Measurements from ENCODE around the gene NEURL2. TPM values are rescaled to one million over a fixed set of nuclear protein-coding genes. Genes with fewer than 3 reads are reported as not detected.

The NEURL2 gene
- total and polyA plus RNA-seq, 2 experiments from 2014 or later, result 4.6 to 10.9 TPM

DNA sequence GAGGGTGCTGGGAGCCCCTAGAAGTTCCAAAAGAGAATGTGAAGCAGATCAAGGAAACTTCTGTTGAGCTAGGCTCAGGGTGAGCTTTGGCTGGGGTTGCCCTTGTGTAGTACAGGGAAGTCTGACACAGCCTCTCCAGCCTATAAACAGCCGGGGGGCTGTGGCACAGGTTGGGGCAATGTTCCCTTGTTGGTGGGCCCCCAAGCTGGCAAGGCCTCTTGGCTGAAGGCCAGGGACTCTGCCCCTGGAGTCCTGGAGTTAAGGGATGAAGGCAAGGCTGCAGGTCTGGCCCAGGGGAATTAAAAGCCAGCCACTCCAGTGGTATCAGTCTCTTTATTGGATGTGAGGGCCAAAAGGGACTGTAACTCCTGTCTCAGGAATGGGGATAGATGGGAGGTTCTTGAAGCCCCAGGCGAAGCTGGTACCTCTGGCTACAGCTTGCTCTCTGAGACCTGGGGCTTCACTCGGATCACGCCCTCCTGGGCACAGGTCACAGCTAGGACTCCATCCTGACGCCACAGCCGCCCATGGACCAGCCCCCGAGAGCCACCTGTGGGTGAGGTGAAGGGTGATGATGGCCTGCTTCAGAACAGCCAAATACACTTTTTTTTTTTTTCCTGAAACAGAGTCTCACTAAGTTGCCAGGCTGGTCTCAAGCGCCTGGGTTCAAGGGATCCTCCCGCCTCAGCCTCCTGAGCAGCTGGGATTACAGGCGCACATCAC lies 49.4 kb downstream of the NEURL2 start:
- H3K9me2 ChIP-seq (ENCODE audit: insufficient read depth), result no peaks in the 10 kb centered on the region
- peaks cover 7% of the 10 kb centered on the region for H4K20me1 ChIP-seq (replicated peaks; ENCODE audit: insufficient read depth)
- H3K79me2 ChIP-seq (replicated peaks; ENCODE audit: insufficient read depth), result no peaks in the 10 kb centered on the region
- Mint-ChIP-seq H3K36me3 (ENCODE audit: low read depth) (peaks cover 33% of the 10 kb centered on the region), H3K4me1 (no peaks in the 10 kb centered on the region), H3K9me3 (no peaks in the 10 kb centered on the region), H3K4me3 (no peak overlapping the region), H3K27ac (no peak overlapping the region), H3K27me3 (ENCODE audit: insufficient read depth, low read depth, poor library complexity) (peaks cover 7% of the 10 kb centered on the region)
- DNase-seq (ENCODE audit: low spot score) (no peak), ATAC-seq (no peak)
- no peaks in the 10 kb centered on the region for H3K27me3 ChIP-seq (ENCODE audit: insufficient read depth)
- no peak overlapping the region for H3K27ac ChIP-seq (ENCODE audit: low read depth)
- peaks cover 15% of the 10 kb centered on the region; the same call in 1 of the 2 replicates for H3K36me3 ChIP-seq (ENCODE audit: insufficient read depth)
- TF ChIP-seq EZH2phosphoT487 (IDR thresholded peaks at IDR 0.05; ENCODE audit: unreplicated experiment) (no peak), ZNF331 (CRISPR knock-in tag; IDR thresholded peaks at IDR 0.05; ENCODE audit: low read depth) (no peak), JUNB (IDR thresholded peaks at IDR 0.05; ENCODE audit: unreplicated experiment) (no peak), POLR2AphosphoS5 (IDR thresholded peaks at IDR 0.05; ENCODE audit: low read depth) (no peak), ZNF462 (CRISPR knock-in tag; IDR thresholded peaks at IDR 0.05) (no peak), STAT1 (IDR thresholded peaks at IDR 0.05; ENCODE audit: unreplicated experiment) (no peak), ZNF114 (CRISPR knock-in tag; IDR thresholded peaks at IDR 0.05) (no peak), EZH2 (IDR thresholded peaks at IDR 0.05; ENCODE audit: low read depth, unreplicated experiment) (no peak), NANOG (IDR thresholded peaks at IDR 0.05; ENCODE audit: borderline replicate concordance) (no peak), CREB1 (CRISPR knock-in tag; IDR thresholded peaks at IDR 0.05; ENCODE audit: low read depth) (no peak)
- TF ChIP-seq, protein P1, sequence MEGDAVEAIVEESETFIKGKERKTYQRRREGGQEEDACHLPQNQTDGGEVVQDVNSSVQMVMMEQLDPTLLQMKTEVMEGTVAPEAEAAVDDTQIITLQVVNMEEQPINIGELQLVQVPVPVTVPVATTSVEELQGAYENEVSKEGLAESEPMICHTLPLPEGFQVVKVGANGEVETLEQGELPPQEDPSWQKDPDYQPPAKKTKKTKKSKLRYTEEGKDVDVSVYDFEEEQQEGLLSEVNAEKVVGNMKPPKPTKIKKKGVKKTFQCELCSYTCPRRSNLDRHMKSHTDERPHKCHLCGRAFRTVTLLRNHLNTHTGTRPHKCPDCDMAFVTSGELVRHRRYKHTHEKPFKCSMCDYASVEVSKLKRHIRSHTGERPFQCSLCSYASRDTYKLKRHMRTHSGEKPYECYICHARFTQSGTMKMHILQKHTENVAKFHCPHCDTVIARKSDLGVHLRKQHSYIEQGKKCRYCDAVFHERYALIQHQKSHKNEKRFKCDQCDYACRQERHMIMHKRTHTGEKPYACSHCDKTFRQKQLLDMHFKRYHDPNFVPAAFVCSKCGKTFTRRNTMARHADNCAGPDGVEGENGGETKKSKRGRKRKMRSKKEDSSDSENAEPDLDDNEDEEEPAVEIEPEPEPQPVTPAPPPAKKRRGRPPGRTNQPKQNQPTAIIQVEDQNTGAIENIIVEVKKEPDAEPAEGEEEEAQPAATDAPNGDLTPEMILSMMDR (conservative IDR thresholded peaks at IDR 0.05; ENCODE audit: low read depth in 2 of 2), result no peak
- TF ChIP-seq, protein P2, sequence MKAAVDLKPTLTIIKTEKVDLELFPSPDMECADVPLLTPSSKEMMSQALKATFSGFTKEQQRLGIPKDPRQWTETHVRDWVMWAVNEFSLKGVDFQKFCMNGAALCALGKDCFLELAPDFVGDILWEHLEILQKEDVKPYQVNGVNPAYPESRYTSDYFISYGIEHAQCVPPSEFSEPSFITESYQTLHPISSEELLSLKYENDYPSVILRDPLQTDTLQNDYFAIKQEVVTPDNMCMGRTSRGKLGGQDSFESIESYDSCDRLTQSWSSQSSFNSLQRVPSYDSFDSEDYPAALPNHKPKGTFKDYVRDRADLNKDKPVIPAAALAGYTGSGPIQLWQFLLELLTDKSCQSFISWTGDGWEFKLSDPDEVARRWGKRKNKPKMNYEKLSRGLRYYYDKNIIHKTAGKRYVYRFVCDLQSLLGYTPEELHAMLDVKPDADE (IDR thresholded peaks at IDR 0.05), result no peak
- TF ChIP-seq, protein P3, sequence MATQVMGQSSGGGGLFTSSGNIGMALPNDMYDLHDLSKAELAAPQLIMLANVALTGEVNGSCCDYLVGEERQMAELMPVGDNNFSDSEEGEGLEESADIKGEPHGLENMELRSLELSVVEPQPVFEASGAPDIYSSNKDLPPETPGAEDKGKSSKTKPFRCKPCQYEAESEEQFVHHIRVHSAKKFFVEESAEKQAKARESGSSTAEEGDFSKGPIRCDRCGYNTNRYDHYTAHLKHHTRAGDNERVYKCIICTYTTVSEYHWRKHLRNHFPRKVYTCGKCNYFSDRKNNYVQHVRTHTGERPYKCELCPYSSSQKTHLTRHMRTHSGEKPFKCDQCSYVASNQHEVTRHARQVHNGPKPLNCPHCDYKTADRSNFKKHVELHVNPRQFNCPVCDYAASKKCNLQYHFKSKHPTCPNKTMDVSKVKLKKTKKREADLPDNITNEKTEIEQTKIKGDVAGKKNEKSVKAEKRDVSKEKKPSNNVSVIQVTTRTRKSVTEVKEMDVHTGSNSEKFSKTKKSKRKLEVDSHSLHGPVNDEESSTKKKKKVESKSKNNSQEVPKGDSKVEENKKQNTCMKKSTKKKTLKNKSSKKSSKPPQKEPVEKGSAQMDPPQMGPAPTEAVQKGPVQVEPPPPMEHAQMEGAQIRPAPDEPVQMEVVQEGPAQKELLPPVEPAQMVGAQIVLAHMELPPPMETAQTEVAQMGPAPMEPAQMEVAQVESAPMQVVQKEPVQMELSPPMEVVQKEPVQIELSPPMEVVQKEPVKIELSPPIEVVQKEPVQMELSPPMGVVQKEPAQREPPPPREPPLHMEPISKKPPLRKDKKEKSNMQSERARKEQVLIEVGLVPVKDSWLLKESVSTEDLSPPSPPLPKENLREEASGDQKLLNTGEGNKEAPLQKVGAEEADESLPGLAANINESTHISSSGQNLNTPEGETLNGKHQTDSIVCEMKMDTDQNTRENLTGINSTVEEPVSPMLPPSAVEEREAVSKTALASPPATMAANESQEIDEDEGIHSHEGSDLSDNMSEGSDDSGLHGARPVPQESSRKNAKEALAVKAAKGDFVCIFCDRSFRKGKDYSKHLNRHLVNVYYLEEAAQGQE (IDR thresholded peaks at IDR 0.05; ENCODE audit: unreplicated experiment), result no peak
- no peak overlapping the region for H3K4me3 ChIP-seq
- H3K4me1 ChIP-seq (ENCODE audit: insufficient read depth), result no peaks in the 10 kb centered on the region; the same call in 1 of the 2 replicates
- H3K4me2 ChIP-seq, result no peak overlapping the region
- no peak overlapping the region for H2AFZ ChIP-seq
- peaks cover 12% of the 10 kb centered on the region for H3F3A ChIP-seq (replicated peaks; ENCODE audit: low read depth)

Measured in GM23338 (cell line).